ENCODE results near the gene DDX51.
A peak's percentile ranks its signal among the peaks of the same experiment; 100 is the strongest.

Gene DDX51

GRCh38 chr12:132117558-132117875 lies 26.6 kb downstream of the DDX51 start:
- H4K91ac ChIP-seq (ENCODE audit: low read length): no peak overlapping the region
- no peaks in the 10 kb centered on the region for H3K4me1 ChIP-seq (ENCODE audit: control insufficient read depth, insufficient read depth, low read depth, low read length)
- H3K23ac ChIP-seq (ENCODE audit: low read length in 2 of 2): no peak overlapping the region
- no peaks in the 10 kb centered on the region for H3K9me3 ChIP-seq (ENCODE audit: control insufficient read depth, low read length)
- no peak overlapping the region for H3K4me2 ChIP-seq (ENCODE audit: low read length, poor library complexity, severe bottlenecking)
- peaks cover 67 to 85% of the 10 kb centered on the region in 2 experiments for H3K36me3 ChIP-seq (ENCODE audit: control insufficient read depth in 1 of 2, insufficient read depth in 2 of 2, low read depth in 1 of 2, low read length in 2 of 2)
- H3K9ac ChIP-seq (ENCODE audit: low read length): no peak overlapping the region
- H3K4ac ChIP-seq (ENCODE audit: low read depth in 1 of 2, low read length in 2 of 2): no peak overlapping the region
- no peak overlapping the region for H3K14ac ChIP-seq (ENCODE audit: low read length in 2 of 2)
- H3K27me3 ChIP-seq (ENCODE audit: control insufficient read depth in 1 of 2, insufficient read depth in 1 of 2, low read length in 2 of 2): no peaks in the 10 kb centered on the region
- WGBS: 95% methylated on average over 10 of the region's 10 CpGs
- H2AK5ac ChIP-seq (ENCODE audit: low read length, severe bottlenecking): no peak overlapping the region
- peaks cover 16% of the 10 kb centered on the region for H3K79me1 ChIP-seq (replicated peaks; ENCODE audit: low read length, poor library complexity, severe bottlenecking)
- H2BK12ac ChIP-seq (ENCODE audit: low read length in 2 of 2): no peak overlapping the region
- H2BK15ac ChIP-seq (ENCODE audit: low read depth, poor library complexity, severe bottlenecking): no peak overlapping the region
- no peak overlapping the region for H2BK5ac ChIP-seq (ENCODE audit: low read depth, low read length, poor library complexity, severe bottlenecking)
- no peak overlapping the region for H3K18ac ChIP-seq (ENCODE audit: low read depth in 1 of 2, low read length in 2 of 2)
- H2BK120ac ChIP-seq (ENCODE audit: low read depth, low read length): no peak overlapping the region
- H4K8ac ChIP-seq (ENCODE audit: low read length): no peak overlapping the region
- no peak overlapping the region for H3K27ac ChIP-seq (ENCODE audit: low read length, poor library complexity, severe bottlenecking)
- DNase-seq: peak; percentile 1
- no peak overlapping the region for H3K4me3 ChIP-seq (ENCODE audit: insufficient read depth in 1 of 2, low read depth in 1 of 2, low read length in 2 of 2)
- no peak overlapping the region for H2AFZ ChIP-seq (ENCODE audit: low read depth, low read length)

- Histone ChIP-seq H3K27ac (ENCODE audit: low read length, poor library complexity, severe bottlenecking) (no peak overlapping the region), H3K36me3 (ENCODE audit: control insufficient read depth in 1 of 2, insufficient read depth in 2 of 2, low read depth in 1 of 2, low read length in 2 of 2) (peaks cover 63 to 81% of the 10 kb centered on the region in 2 experiments), H3K9ac (ENCODE audit: low read length) (no peak overlapping the region), H4K91ac (ENCODE audit: low read length) (no peak overlapping the region), H3K23ac (ENCODE audit: low read length in 2 of 2) (no peak overlapping the region), H3K79me1 (replicated peaks; ENCODE audit: low read length, poor library complexity, severe bottlenecking) (peaks cover 16% of the 10 kb centered on the region), H2BK5ac (ENCODE audit: low read depth, low read length, poor library complexity, severe bottlenecking) (no peak overlapping the region), H4K8ac (ENCODE audit: low read length) (no peak overlapping the region), H2AK5ac (ENCODE audit: low read length, severe bottlenecking) (no peak overlapping the region), H3K4ac (ENCODE audit: low read depth in 1 of 2, low read length in 2 of 2) (no peak overlapping the region), H3K4me3 (ENCODE audit: insufficient read depth in 1 of 2, low read depth in 1 of 2, low read length in 2 of 2) (no peak overlapping the region), H3K4me1 (ENCODE audit: control insufficient read depth, insufficient read depth, low read depth, low read length) (no peaks in the 10 kb centered on the region), H3K4me2 (ENCODE audit: low read length, poor library complexity, severe bottlenecking) (no peak overlapping the region), H2BK12ac (ENCODE audit: low read length in 2 of 2) (no peak overlapping the region), H3K9me3 (ENCODE audit: control insufficient read depth, low read length) (no peaks in the 10 kb centered on the region), H3K14ac (ENCODE audit: low read length in 2 of 2) (no peak overlapping the region), H3K27me3 (ENCODE audit: control insufficient read depth in 1 of 2, insufficient read depth in 1 of 2, low read length in 2 of 2) (no peaks in the 10 kb centered on the region), H2AFZ (ENCODE audit: low read depth, low read length) (no peak overlapping the region), H2BK120ac (ENCODE audit: low read depth, low read length) (no peak overlapping the region), H2BK15ac (ENCODE audit: low read depth, poor library complexity, severe bottlenecking) (no peak overlapping the region), H3K18ac (ENCODE audit: low read depth in 1 of 2, low read length in 2 of 2) (no peak overlapping the region)
- 98% methylated on average over 55 of the region's 58 CpGs for WGBS
- DNase-seq: no peak
These were observed 27.2 kb downstream of the DDX51 start for GRCh38 chr12:132116709-132117557.

GRCh38 chr12:132115500-132115899 lies 28.6 kb downstream of the DDX51 start:
- Histone ChIP-seq H3K27ac (ENCODE audit: low read length, poor library complexity, severe bottlenecking) (no peak overlapping the region), H3K4me2 (ENCODE audit: low read length, poor library complexity, severe bottlenecking) (no peak overlapping the region), H3K18ac (ENCODE audit: low read depth in 1 of 2, low read length in 2 of 2) (no peak overlapping the region), H3K36me3 (ENCODE audit: control insufficient read depth in 1 of 2, insufficient read depth in 2 of 2, low read depth in 1 of 2, low read length in 2 of 2) (peaks cover 67 to 80% of the 10 kb centered on the region in 2 experiments), H2BK5ac (ENCODE audit: low read depth, low read length, poor library complexity, severe bottlenecking) (no peak overlapping the region), H3K23ac (ENCODE audit: low read length in 2 of 2) (no peak overlapping the region), H2BK12ac (ENCODE audit: low read length in 2 of 2) (no peak overlapping the region), H2BK120ac (ENCODE audit: low read depth, low read length) (no peak overlapping the region), H3K4me3 (ENCODE audit: insufficient read depth in 1 of 2, low read depth in 1 of 2, low read length in 2 of 2) (no peak overlapping the region), H3K14ac (ENCODE audit: low read length in 2 of 2) (no peak overlapping the region), H4K8ac (ENCODE audit: low read length) (no peak overlapping the region), H2AK5ac (ENCODE audit: low read length, severe bottlenecking) (no peak overlapping the region), H3K27me3 (ENCODE audit: control insufficient read depth in 1 of 2, insufficient read depth in 1 of 2, low read length in 2 of 2) (no peaks in the 10 kb centered on the region), H2AFZ (ENCODE audit: low read depth, low read length) (no peak overlapping the region), H4K91ac (ENCODE audit: low read length) (no peak overlapping the region), H3K4me1 (ENCODE audit: control insufficient read depth, insufficient read depth, low read depth, low read length) (no peaks in the 10 kb centered on the region), H3K9ac (ENCODE audit: low read length) (no peak overlapping the region), H2BK15ac (ENCODE audit: low read depth, poor library complexity, severe bottlenecking) (no peak overlapping the region), H3K79me1 (replicated peaks; ENCODE audit: low read length, poor library complexity, severe bottlenecking) (peaks cover 19% of the 10 kb centered on the region), H3K4ac (ENCODE audit: low read depth in 1 of 2, low read length in 2 of 2) (no peak overlapping the region), H3K9me3 (ENCODE audit: control insufficient read depth, low read length) (no peaks in the 10 kb centered on the region)
- WGBS: 88% methylated on average over 6 of the region's 9 CpGs
- DNase-seq: no peak

- 96% methylated on average over 6 of the region's 6 CpGs for WGBS
- H3K4me2 ChIP-seq (ENCODE audit: low read length, poor library complexity, severe bottlenecking): no peak overlapping the region
- no peaks in the 10 kb centered on the region for H3K9me3 ChIP-seq (ENCODE audit: control insufficient read depth, low read length)
- DNase-seq: no peak
- no peak overlapping the region for H2BK120ac ChIP-seq (ENCODE audit: low read depth, low read length)
- no peak overlapping the region for H3K4ac ChIP-seq (ENCODE audit: low read depth in 1 of 2, low read length in 2 of 2)
- H3K79me1 ChIP-seq (replicated peaks; ENCODE audit: low read length, poor library complexity, severe bottlenecking): peaks cover 16% of the 10 kb centered on the region
- H3K4me1 ChIP-seq (ENCODE audit: control insufficient read depth, insufficient read depth, low read depth, low read length): no peaks in the 10 kb centered on the region
- no peak overlapping the region for H3K23ac ChIP-seq (ENCODE audit: low read length in 2 of 2)
- no peak overlapping the region for H3K27ac ChIP-seq (ENCODE audit: low read length, poor library complexity, severe bottlenecking)
- H3K18ac ChIP-seq (ENCODE audit: low read depth in 1 of 2, low read length in 2 of 2): no peak overlapping the region
- no peak overlapping the region for H2AK5ac ChIP-seq (ENCODE audit: low read length, severe bottlenecking)
- H2AFZ ChIP-seq (ENCODE audit: low read depth, low read length): no peak overlapping the region
- H3K36me3 ChIP-seq (ENCODE audit: control insufficient read depth in 1 of 2, insufficient read depth in 2 of 2, low read depth in 1 of 2, low read length in 2 of 2): peaks cover 62 to 77% of the 10 kb centered on the region in 2 experiments
- no peak overlapping the region for H3K14ac ChIP-seq (ENCODE audit: low read length in 2 of 2)
- H2BK5ac ChIP-seq (ENCODE audit: low read depth, low read length, poor library complexity, severe bottlenecking): no peak overlapping the region
- no peaks in the 10 kb centered on the region for H3K27me3 ChIP-seq (ENCODE audit: control insufficient read depth in 1 of 2, insufficient read depth in 1 of 2, low read length in 2 of 2)
- H2BK12ac ChIP-seq (ENCODE audit: low read length in 2 of 2): no peak overlapping the region
- H3K4me3 ChIP-seq (ENCODE audit: insufficient read depth in 1 of 2, low read depth in 1 of 2, low read length in 2 of 2): no peak overlapping the region
- no peak overlapping the region for H2BK15ac ChIP-seq (ENCODE audit: low read depth, poor library complexity, severe bottlenecking)
- no peak overlapping the region for H3K9ac ChIP-seq (ENCODE audit: low read length)
- H4K8ac ChIP-seq (ENCODE audit: low read length): no peak overlapping the region
- no peak overlapping the region for H4K91ac ChIP-seq (ENCODE audit: low read length)
These were observed 29.5 kb downstream of the DDX51 start for GRCh38 chr12:132114667-132115066.
